Fibroblast of lung (primary cell): ENCODE data around the gene UNC5A. TPM values are rescaled to one million over a fixed set of nuclear protein-coding genes. Genes with fewer than 3 reads are reported as not detected.

Experiments used
- DNase-seq, 2 donors: peaks; one replicate each; pipeline versions ENCODE4 v3.0.0 to v3.0.0-alpha.2; 2010; ENCODE audit warnings: low read depth in 2 of 2
- H2AFZ ChIP-seq: 2 replicates; pipeline ENCODE4 v1.5.1; 2012; ENCODE audit warnings: low read length, control low read depth, inconsistent platforms
- H3K27ac ChIP-seq: 2 replicates; pipeline ENCODE4 v1.5.1; 2011; ENCODE audit warnings: low read length, control low read depth; ENCODE audit not compliant: insufficient read depth
- H3K27me3 ChIP-seq: 2 replicates; pipeline ENCODE4 v1.5.1; 2011; ENCODE audit warnings: mild to moderate bottlenecking, low read length; ENCODE audit not compliant: control insufficient read depth, insufficient read depth
- H3K36me3 ChIP-seq: 2 replicates; pipeline ENCODE4 v1.5.1; 2011; ENCODE audit warnings: low read length; ENCODE audit not compliant: control insufficient read depth, insufficient read depth
- H3K4me1 ChIP-seq: 2 replicates; pipeline ENCODE4 v1.5.1; 2011; ENCODE audit warnings: low read length; ENCODE audit not compliant: control insufficient read depth, insufficient read depth; ENCODE audit errors: extremely low read depth
- H3K4me2 ChIP-seq: 2 replicates; pipeline ENCODE4 v1.5.1; 2011; ENCODE audit warnings: low read length, control low read depth; ENCODE audit not compliant: insufficient read depth; ENCODE audit errors: extremely low read depth
- H3K4me3 ChIP-seq, 4 experiments: fragments of 200-600 bp in 1 of 4; sonication (generic) in 1 of 4; replicated peaks in 1 of 4; 2 replicates each; pipeline ENCODE4 v1.5.1; 2011 to 2016; ENCODE audit warnings: low read length in 4 of 4, low read depth in 3 of 4, mild to moderate bottlenecking in 3 of 4, control low read depth in 2 of 4, inconsistent platforms in 1 of 4, mixed read lengths in 1 of 4; ENCODE audit not compliant: insufficient read depth in 1 of 4; ENCODE audit errors: control extremely low read depth in 1 of 4
- H3K79me2 ChIP-seq: 2 replicates; pipeline ENCODE4 v1.5.1; 2012; ENCODE audit warnings: mild to moderate bottlenecking, low read length, inconsistent platforms; ENCODE audit not compliant: control insufficient read depth, insufficient read depth
- H3K9ac ChIP-seq: 2 replicates; pipeline ENCODE4 v1.5.1; 2011; ENCODE audit warnings: mild to moderate bottlenecking, low read length, control low read depth; ENCODE audit not compliant: insufficient read depth
- H3K9me3 ChIP-seq: 2 replicates; pipeline ENCODE4 v1.5.1; 2012; ENCODE audit warnings: low read depth, low read length; ENCODE audit not compliant: control insufficient read depth, insufficient read depth
- H4K20me1 ChIP-seq: 2 replicates; pipeline ENCODE4 v1.5.1; 2011; ENCODE audit warnings: low read length; ENCODE audit not compliant: control insufficient read depth, insufficient read depth; ENCODE audit errors: extremely low read depth
- CTCF ChIP-seq, 2 donors: IDR thresholded peaks in 1 of 2; conservative IDR thresholded peaks in 1 of 2; 1 replicate in 1 of 2; 2 replicates in 1 of 2; pipeline ENCODE4 v1.5.1; 2011 to 2012; ENCODE audit warnings: low read length in 2 of 2, control low read depth in 1 of 2, inconsistent platforms in 1 of 2, low read depth in 1 of 2, mild to moderate bottlenecking in 1 of 2
- EZH2 ChIP-seq: IDR thresholded peaks from 2 replicates; pipeline ENCODE4 v1.5.1; 2012; ENCODE audit warnings: low read length, control low read depth, mild to moderate bottlenecking; ENCODE audit errors: missing control alignments
- polyA plus RNA-seq, 2 donors: library from polyadenylated mRNA; depleted of rRNA in 1 of 2; stranded (reverse) in 1 of 2; unstranded in 1 of 2; fragments of >200 nt; gene quantifications; 2 replicates each; pipeline ENCODE4 v1.2.1, GENCODE V29; 2011 to 2012; ENCODE audit warnings: missing spikeins in 1 of 2
- total RNA-seq: library from RNA; depleted of rRNA; stranded (reverse); fragments of >200 nt; gene quantifications from 2 replicates; pipeline ENCODE4 v1.2.1, GENCODE V29; 2014

UNC5A gene
- total and polyA plus RNA-seq, 2 donors (not counting 1 experiment from before 2014, with no cell fraction given): not detected

- Histone ChIP-seq H4K20me1 (peaks cover 2% of the 10 kb centered on the region), H3K27ac (no peak overlapping the region)
Observed at GRCh38 chr5:176833286-176833685, 22.9 kb downstream of the UNC5A start.

GRCh38 chr5:176835918-176836317 lies 25.6 kb downstream of the UNC5A start:
- no peak overlapping the region for H2AFZ ChIP-seq
- H3K4me3 ChIP-seq: no peak overlapping the region
- no peaks in the 10 kb centered on the region for H3K9me3 ChIP-seq
- no peak overlapping the region for H3K9ac ChIP-seq
- H3K4me2 ChIP-seq: no peak overlapping the region
- peaks cover 2% of the 10 kb centered on the region for H3K27me3 ChIP-seq
- no peak overlapping the region for H3K27ac ChIP-seq
- no peak for TF ChIP-seq CTCF (conservative IDR thresholded peaks at IDR 0.05 in 1 of 2, IDR thresholded peaks at IDR 0.05 in 1 of 2; ENCODE audit: low read depth in 1 of 2, low read length in 2 of 2)
- no peak for TF ChIP-seq EZH2
- H3K4me1 ChIP-seq: no peaks in the 10 kb centered on the region
- no peaks in the 10 kb centered on the region for H3K36me3 ChIP-seq
- no peaks in the 10 kb centered on the region for H3K79me2 ChIP-seq
- peaks cover 2% of the 10 kb centered on the region for H4K20me1 ChIP-seq
- no peak for DNase-seq

More at GRCh38 chr5:176833286-176833685, 22.9 kb downstream of the UNC5A start:
- no peaks in the 10 kb centered on the region for H3K4me1 ChIP-seq
- H3K9ac ChIP-seq: no peak overlapping the region
- TF ChIP-seq CTCF (conservative IDR thresholded peaks at IDR 0.05 in 1 of 2, IDR thresholded peaks at IDR 0.05 in 1 of 2; ENCODE audit: low read depth in 1 of 2, low read length in 2 of 2): no peak
- TF ChIP-seq EZH2: no peak
- H3K36me3 ChIP-seq: no peaks in the 10 kb centered on the region
- DNase-seq: no peak
- no peak overlapping the region for H3K4me2 ChIP-seq
- no peaks in the 10 kb centered on the region for H3K27me3 ChIP-seq
- H3K4me3 ChIP-seq: no peak overlapping the region
- H3K79me2 ChIP-seq: no peaks in the 10 kb centered on the region
- H3K9me3 ChIP-seq: no peaks in the 10 kb centered on the region
- H2AFZ ChIP-seq: no peak overlapping the region

- Histone ChIP-seq H2AFZ (no peak overlapping the region), H3K9ac (no peak overlapping the region), H3K36me3 (no peaks in the 10 kb centered on the region), H3K79me2 (no peaks in the 10 kb centered on the region), H3K4me3 (no peak overlapping the region), H3K4me1 (no peaks in the 10 kb centered on the region), H3K27ac (no peak overlapping the region), H4K20me1 (peaks cover 2% of the 10 kb centered on the region), H3K4me2 (no peak overlapping the region), H3K9me3 (no peaks in the 10 kb centered on the region), H3K27me3 (peaks cover 7% of the 10 kb centered on the region)
- DNase-seq: no peak
- TF ChIP-seq CTCF (conservative IDR thresholded peaks at IDR 0.05 in 1 of 2, IDR thresholded peaks at IDR 0.05 in 1 of 2; ENCODE audit: low read depth in 1 of 2, low read length in 2 of 2) (no peak), EZH2 (no peak)
Observed at GRCh38 chr5:176836811-176837706, 26.7 kb downstream of the UNC5A start.
